Karpas-422 (cell line): Measurements from ENCODE around the gene CLSTN3. TPM values are rescaled to one million over a fixed set of nuclear protein-coding genes. Genes with fewer than 3 reads are reported as not detected.
A peak's percentile ranks its signal among the peaks of the same experiment; 100 is the strongest.

Source experiments
- DNase-seq: peaks from one replicate; pipeline ENCODE4 v3.0.0-alpha.2; 2015
- H2AFZ ChIP-seq: fragments of 200-600 bp; sonication (generic); 2 replicates; pipeline ENCODE4 v1.6.1; 2014; ENCODE audit warnings: antibody characterized with exemption, low read length, mixed read lengths
- H3K27ac ChIP-seq: fragments of 200-600 bp; sonication (generic); 2 replicates; pipeline ENCODE4 v1.5.1; 2014; ENCODE audit warnings: mild to moderate bottlenecking, low read length, moderate library complexity
- H3K27me3 ChIP-seq: fragments of 200-600 bp; sonication (generic); 2 replicates; pipeline ENCODE4 v1.6.1; 2014; ENCODE audit warnings: low read length, mixed read lengths
- H3K36me3 ChIP-seq: fragments of 200-600 bp; sonication (generic); 2 replicates; pipeline ENCODE4 v1.6.1; 2014; ENCODE audit warnings: low read length, mixed read lengths; ENCODE audit not compliant: insufficient read depth
- H3K4me1 ChIP-seq: fragments of 200-600 bp; sonication (generic); 2 replicates; pipeline ENCODE4 v1.6.1; 2014; ENCODE audit warnings: mild to moderate bottlenecking, low read length, mixed read lengths
- H3K4me2 ChIP-seq: fragments of 200-600 bp; sonication (generic); 2 replicates; pipeline ENCODE4 v1.6.1; 2014; ENCODE audit warnings: low read length, low read depth, mild to moderate bottlenecking; ENCODE audit not compliant: poor library complexity, severe bottlenecking
- H3K4me3 ChIP-seq: fragments of 200-600 bp; sonication (generic); 2 replicates; pipeline ENCODE4 v1.5.1; 2014; ENCODE audit warnings: mild to moderate bottlenecking, antibody characterized with exemption, low read length, mixed read lengths
- H3K79me2 ChIP-seq: fragments of 200-600 bp; sonication (generic); 2 replicates; pipeline ENCODE4 v1.6.1; 2014; ENCODE audit warnings: mild to moderate bottlenecking, low read length, mixed read lengths
- H3K9ac ChIP-seq: fragments of 200-600 bp; sonication (generic); 2 replicates; pipeline ENCODE4 v1.6.0; 2014; ENCODE audit warnings: low read length
- H3K9me2 ChIP-seq: fragments of 200-600 bp; sonication (generic), shearing (Covaris generic); replicated peaks from 2 replicates; pipeline ENCODE4 v1.6.0; 2014; ENCODE audit warnings: mild to moderate bottlenecking, low read length, moderate library complexity; ENCODE audit not compliant: insufficient read depth
- H3K9me3 ChIP-seq: fragments of 300-700, 200-600 bp; sonication (generic); 2 replicates; pipeline ENCODE4 v1.6.1; 2014; ENCODE audit warnings: low read length, mixed read lengths
- H4K20me1 ChIP-seq: fragments of 200-600 bp; sonication (generic); 2 replicates; pipeline ENCODE4 v1.6.1; 2014; ENCODE audit warnings: mild to moderate bottlenecking, antibody characterized with exemption, low read length, low read depth; ENCODE audit not compliant: insufficient read depth
- total RNA-seq: library from RNA; depleted of rRNA; stranded (reverse); fragments of >200 nt; shearing (Covaris generic); gene quantifications from 2 replicates; pipeline ENCODE4 v1.2.3, GENCODE V29; 2014; ENCODE audit warnings: low replicate concordance

CLSTN3 gene
- total RNA-seq, 1 experiment from 2014 or later = 30.0 TPM

DNA sequence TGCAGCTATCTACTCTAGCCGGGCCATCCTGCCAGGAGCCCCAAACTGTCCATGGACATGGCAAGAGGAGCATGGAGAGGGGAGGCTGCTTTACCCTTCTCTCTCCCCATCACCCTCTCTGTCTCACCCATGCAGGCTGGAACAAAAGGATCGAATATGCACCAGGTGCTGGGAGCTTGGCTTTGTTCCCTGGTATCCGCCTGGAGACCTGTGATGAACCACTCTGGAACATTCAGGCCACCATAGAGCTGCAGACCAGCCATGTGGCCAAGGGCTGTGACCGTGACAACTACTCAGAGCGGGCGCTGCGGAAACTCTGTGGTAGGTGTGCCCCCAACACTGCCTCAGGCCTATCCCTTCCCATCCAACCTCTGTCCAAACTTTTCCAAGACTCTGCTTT, 5.9 kb downstream of the CLSTN3 start:
- no peak overlapping the region for H3K4me3 ChIP-seq
- H3K4me1 ChIP-seq = peaks cover 5% of the 10 kb centered on the region
- no peaks in the 10 kb centered on the region for H3K79me2 ChIP-seq
- H3K4me2 ChIP-seq = no peak overlapping the region
- H3K27ac ChIP-seq = no peak overlapping the region
- H3K9me2 ChIP-seq = no peaks in the 10 kb centered on the region
- H3K9me3 ChIP-seq = no peaks in the 10 kb centered on the region
- H3K27me3 ChIP-seq = no peaks in the 10 kb centered on the region
- no peak overlapping the region for H2AFZ ChIP-seq
- DNase-seq = no peak
- no peaks in the 10 kb centered on the region for H4K20me1 ChIP-seq
- no peaks in the 10 kb centered on the region for H3K36me3 ChIP-seq
- H3K9ac ChIP-seq = no peak overlapping the region

- H3K4me2 ChIP-seq = no peak overlapping the region
- DNase-seq = no peak
- no peaks in the 10 kb centered on the region for H3K9me3 ChIP-seq
- H3K36me3 ChIP-seq = no peaks in the 10 kb centered on the region
- H3K4me3 ChIP-seq = no peak overlapping the region
- H4K20me1 ChIP-seq = no peaks in the 10 kb centered on the region
- H3K27me3 ChIP-seq = no peaks in the 10 kb centered on the region
- H3K9ac ChIP-seq = no peak overlapping the region
- H3K4me1 ChIP-seq = no peaks in the 10 kb centered on the region
- no peak overlapping the region for H2AFZ ChIP-seq
- no peaks in the 10 kb centered on the region for H3K79me2 ChIP-seq
- H3K9me2 ChIP-seq = no peaks in the 10 kb centered on the region
- H3K27ac ChIP-seq = no peak overlapping the region
These were observed 6.5 kb downstream of the CLSTN3 start for GRCh38 chr12:7136676-7137075.

DNA sequence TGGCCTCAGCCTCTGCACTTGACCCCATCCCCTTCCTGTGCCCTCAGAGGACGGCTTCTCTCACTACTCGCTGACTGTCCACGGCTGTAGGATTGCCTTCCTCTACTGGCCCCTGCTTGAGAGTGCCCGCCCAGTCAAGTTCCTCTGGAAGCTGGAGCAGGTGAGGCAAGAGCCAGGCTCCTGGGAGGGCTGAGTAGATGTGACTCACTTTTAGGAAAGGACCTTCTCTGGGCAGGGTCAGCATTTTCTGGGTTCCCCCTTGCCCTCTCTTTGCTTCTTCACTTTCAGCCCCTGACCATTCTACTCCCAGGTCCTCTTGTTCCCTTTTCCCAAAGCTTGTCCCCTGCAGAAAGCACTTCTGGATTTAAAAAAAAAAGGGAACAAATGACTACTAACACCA, 7.7 kb downstream of the CLSTN3 start:
- H3K27ac ChIP-seq = no peak overlapping the region
- H4K20me1 ChIP-seq = no peaks in the 10 kb centered on the region
- no peaks in the 10 kb centered on the region for H3K27me3 ChIP-seq
- no peaks in the 10 kb centered on the region for H3K9me2 ChIP-seq
- H3K4me2 ChIP-seq = no peak overlapping the region
- H2AFZ ChIP-seq = no peak overlapping the region
- H3K79me2 ChIP-seq = no peaks in the 10 kb centered on the region
- H3K4me3 ChIP-seq = no peak overlapping the region
- DNase-seq = no peak
- H3K36me3 ChIP-seq = no peaks in the 10 kb centered on the region
- H3K4me1 ChIP-seq = no peaks in the 10 kb centered on the region
- H3K9ac ChIP-seq = no peak overlapping the region
- H3K9me3 ChIP-seq = no peaks in the 10 kb centered on the region

DNA sequence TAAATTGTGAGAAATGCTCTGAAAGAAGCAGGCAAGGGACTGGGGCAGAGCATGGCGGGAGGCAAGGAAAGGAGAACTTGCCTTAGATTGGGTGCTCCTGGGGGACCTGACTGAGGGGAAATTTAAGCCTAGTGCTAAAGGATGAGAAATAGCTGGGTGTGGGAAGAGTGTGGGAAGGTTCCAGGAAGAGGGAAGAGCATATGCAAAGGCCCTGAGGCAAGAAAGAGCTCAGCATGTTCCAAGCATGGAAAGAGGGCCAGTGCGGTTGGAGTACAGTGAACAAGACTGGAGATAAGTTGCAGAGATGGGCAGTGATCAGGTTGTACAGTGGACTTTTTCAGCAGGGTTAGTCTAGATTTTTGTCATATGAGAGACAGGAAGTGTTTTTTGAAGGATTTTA, 9.0 kb downstream of the CLSTN3 start:
- no peaks in the 10 kb centered on the region for H3K4me1 ChIP-seq
- H3K27me3 ChIP-seq = no peaks in the 10 kb centered on the region
- no peaks in the 10 kb centered on the region for H4K20me1 ChIP-seq
- no peaks in the 10 kb centered on the region for H3K9me2 ChIP-seq
- no peak for DNase-seq
- no peak overlapping the region for H3K9ac ChIP-seq
- no peak overlapping the region for H3K27ac ChIP-seq
- H3K9me3 ChIP-seq = no peaks in the 10 kb centered on the region
- H3K36me3 ChIP-seq = no peaks in the 10 kb centered on the region
- no peak overlapping the region for H2AFZ ChIP-seq
- H3K4me2 ChIP-seq = no peak overlapping the region
- H3K4me3 ChIP-seq = no peak overlapping the region
- no peaks in the 10 kb centered on the region for H3K79me2 ChIP-seq

- Histone ChIP-seq H3K4me2 (no peak overlapping the region), H3K79me2 (no peaks in the 10 kb centered on the region), H3K9me3 (no peaks in the 10 kb centered on the region), H3K9me2 (no peaks in the 10 kb centered on the region), H3K27ac (no peak overlapping the region), H3K4me1 (no peaks in the 10 kb centered on the region), H2AFZ (no peak overlapping the region), H3K9ac (no peak overlapping the region), H3K36me3 (no peaks in the 10 kb centered on the region), H3K4me3 (no peak overlapping the region), H3K27me3 (no peaks in the 10 kb centered on the region), H4K20me1 (no peaks in the 10 kb centered on the region)
- no peak for DNase-seq
These were observed 11.3 kb downstream of the CLSTN3 start for GRCh38 chr12:7141351-7142005.

GRCh38 chr12:7142056-7142644, 12.0 kb downstream of the CLSTN3 start:
- Histone ChIP-seq H3K9me3 (no peaks in the 10 kb centered on the region), H3K9me2 (no peaks in the 10 kb centered on the region), H3K4me3 (no peak overlapping the region), H3K27me3 (no peaks in the 10 kb centered on the region), H3K79me2 (no peaks in the 10 kb centered on the region), H3K4me1 (no peaks in the 10 kb centered on the region), H2AFZ (no peak overlapping the region), H3K36me3 (no peaks in the 10 kb centered on the region), H3K9ac (no peak overlapping the region), H3K4me2 (no peak overlapping the region), H4K20me1 (no peaks in the 10 kb centered on the region), H3K27ac (no peak overlapping the region)
- peak; percentile 91 for DNase-seq

DNA sequence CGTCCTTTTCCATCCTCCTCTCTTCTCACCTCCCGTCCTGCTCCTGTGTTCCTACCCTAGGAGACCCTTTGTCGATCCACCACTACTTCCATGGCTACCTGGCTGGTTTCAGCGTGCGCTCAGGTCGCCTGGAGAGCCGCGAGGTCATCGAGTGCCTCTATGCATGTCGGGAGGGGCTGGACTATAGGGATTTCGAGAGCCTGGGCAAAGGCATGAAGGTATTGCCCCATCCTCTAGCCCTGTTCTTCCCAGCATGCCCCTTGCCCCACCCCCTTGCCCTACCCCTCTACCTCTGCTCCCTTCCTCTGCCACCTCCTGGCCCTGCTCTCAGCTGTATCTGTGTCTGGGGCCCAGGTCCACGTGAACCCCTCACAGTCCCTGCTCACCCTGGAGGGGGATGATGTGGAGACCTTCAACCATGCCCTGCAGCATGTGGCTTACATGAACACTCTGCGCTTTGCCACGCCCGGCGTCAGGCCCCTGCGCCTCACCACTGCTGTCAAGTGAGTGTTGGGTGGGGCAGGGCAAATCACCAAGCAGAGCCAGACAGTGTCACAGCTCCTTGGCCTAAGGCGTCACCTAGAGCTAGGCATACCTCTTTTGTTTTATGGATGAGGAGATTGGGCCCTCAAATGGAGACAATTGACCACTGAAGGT, 12.8 kb downstream of the CLSTN3 start:
- H3K27me3 ChIP-seq = no peaks in the 10 kb centered on the region
- H3K4me1 ChIP-seq = no peaks in the 10 kb centered on the region
- H3K36me3 ChIP-seq = no peaks in the 10 kb centered on the region
- no peaks in the 10 kb centered on the region for H4K20me1 ChIP-seq
- no peak overlapping the region for H3K4me2 ChIP-seq
- H3K9ac ChIP-seq = no peak overlapping the region
- H2AFZ ChIP-seq = no peak overlapping the region
- no peak for DNase-seq
- no peaks in the 10 kb centered on the region for H3K9me3 ChIP-seq
- no peaks in the 10 kb centered on the region for H3K79me2 ChIP-seq
- H3K4me3 ChIP-seq = no peak overlapping the region
- no peak overlapping the region for H3K27ac ChIP-seq
- H3K9me2 ChIP-seq = no peaks in the 10 kb centered on the region

- no peaks in the 10 kb centered on the region for H3K9me2 ChIP-seq
- H3K27ac ChIP-seq = no peak overlapping the region
- H3K79me2 ChIP-seq = no peaks in the 10 kb centered on the region
- no peak overlapping the region for H3K4me3 ChIP-seq
- no peaks in the 10 kb centered on the region for H3K9me3 ChIP-seq
- no peaks in the 10 kb centered on the region for H3K36me3 ChIP-seq
- no peak overlapping the region for H2AFZ ChIP-seq
- H3K27me3 ChIP-seq = no peaks in the 10 kb centered on the region
- no peak overlapping the region for H3K4me2 ChIP-seq
- no peaks in the 10 kb centered on the region for H3K4me1 ChIP-seq
- H3K9ac ChIP-seq = no peak overlapping the region
- no peak for DNase-seq
- no peaks in the 10 kb centered on the region for H4K20me1 ChIP-seq
These were observed 13.4 kb downstream of the CLSTN3 start for GRCh38 chr12:7143564-7143963.
